Breast epithelium (tissue), 4 donors: Measurements from ENCODE around the gene NLRP1. TPM values are rescaled to one million over a fixed set of nuclear protein-coding genes. Genes with fewer than 3 reads are reported as not detected.

Experiments
- DNase-seq, 2 donors: peaks; one replicate each; pipeline ENCODE4 v3.0.0-alpha.2; 2019; ENCODE audit warnings: low spot score in 2 of 2
- H3K27ac ChIP-seq, 2 donors: fragments of 200-600 bp; sonication (generic) in 1 of 2; one replicate each; pipeline ENCODE4 v1.5.1; 2016 to 2019; ENCODE audit warnings: mild to moderate bottlenecking in 1 of 2
- H3K27me3 ChIP-seq, 2 donors: fragments of 200-600 bp; sonication (generic) in 1 of 2; one replicate each; pipeline versions ENCODE4 v1.5.1 to v1.6.0; 2017 to 2019; ENCODE audit warnings: control low read depth in 1 of 2, mild to moderate bottlenecking in 1 of 2
- H3K36me3 ChIP-seq: fragments of 200-600 bp; one replicate; pipeline ENCODE4 v1.5.1; 2019
- H3K4me1 ChIP-seq, 2 donors: fragments of 200-600 bp; sonication (generic); one replicate each; pipeline ENCODE4 v1.5.1; 2016 to 2019; ENCODE audit warnings: control low read depth in 1 of 2
- H3K4me3 ChIP-seq, 3 donors: fragments of 200-600 bp; sonication (generic); 1 replicate in 2 of 3; 2 replicates in 1 of 3; pipeline ENCODE4 v1.5.1; 2016 to 2019; ENCODE audit warnings: mild to moderate bottlenecking in 3 of 3, moderate library complexity in 2 of 3
- H3K9me3 ChIP-seq, 2 donors: fragments of 200-600 bp; sonication (generic) in 1 of 2; one replicate each; pipeline ENCODE4 v1.5.1; 2016 to 2019; ENCODE audit warnings: control low read depth in 1 of 2
- CTCF ChIP-seq, 3 donors: fragments of 450-650 bp; IDR thresholded peaks; one replicate each; pipeline ENCODE4 v1.5.1; 2016 to 2017; ENCODE audit warnings: antibody characterized with exemption in 3 of 3, mild to moderate bottlenecking in 3 of 3, moderate library complexity in 3 of 3
- POLR2A ChIP-seq: fragments of 450-650 bp; IDR thresholded peaks from one replicate; pipeline ENCODE4 v1.6.1; 2016; ENCODE audit warnings: antibody characterized with exemption, mild to moderate bottlenecking, moderate library complexity
- POLR2AphosphoS5 ChIP-seq, 3 donors: sonication (generic); formaldehyde crosslinking; IDR thresholded peaks; one replicate each; pipeline ENCODE4 v1.6.1; 2017; ENCODE audit warnings: antibody characterized with exemption in 3 of 3
- intact Hi-C: fragments of 100-400 bp; cut with DNase I; formaldehyde crosslinking; loops from one replicate; pipeline ENCODE4 v1.15.1; 2023; ENCODE audit warnings: low total_unique reads
- total RNA-seq, 3 donors: library from RNA; depleted of rRNA; stranded (reverse); fragments of >200 nt; gene quantifications; one replicate each; pipeline ENCODE4 v1.1.0, GENCODE V29; 2016

NLRP1 gene
- total RNA-seq, 3 donors from 2014 or later, result 27.4 to 35.1 (median 29.6) TPM

- Histone ChIP-seq H3K36me3 (peaks cover 16% of the 10 kb centered on the region), H3K4me3 (no peak overlapping the region), H3K27ac (no peak overlapping the region), H3K9me3 (no peaks in the 10 kb centered on the region), H3K27me3 (no peaks in the 10 kb centered on the region), H3K4me1 (no peaks in the 10 kb centered on the region)
- intact Hi-C loops, result no loop called here
- no peak for DNase-seq
- no peak for TF ChIP-seq POLR2A
- no peak for TF ChIP-seq POLR2AphosphoS5 (IDR thresholded peaks at IDR 0.05)
- TF ChIP-seq CTCF (IDR thresholded peaks at IDR 0.05), result no peak
Measured at GRCh38 chr17:5481451-5481850, 102.9 kb downstream of the NLRP1 start.

GRCh38 chr17:5480962-5481361 lies 103.3 kb downstream of the NLRP1 start:
- intact Hi-C loops, result no loop called here
- no peak for DNase-seq
- H3K9me3 ChIP-seq, result no peaks in the 10 kb centered on the region
- no peak for TF ChIP-seq POLR2A
- no peak for TF ChIP-seq CTCF (IDR thresholded peaks at IDR 0.05)
- TF ChIP-seq POLR2AphosphoS5 (IDR thresholded peaks at IDR 0.05), result no peak
- H3K27ac ChIP-seq, result no peak overlapping the region
- no peaks in the 10 kb centered on the region for H3K27me3 ChIP-seq
- no peaks in the 10 kb centered on the region for H3K4me1 ChIP-seq
- no peak overlapping the region for H3K4me3 ChIP-seq
- H3K36me3 ChIP-seq, result peaks cover 16% of the 10 kb centered on the region

GRCh38 chr17:5478992-5479391 lies 105.3 kb downstream of the NLRP1 start:
- no peaks in the 10 kb centered on the region for H3K27me3 ChIP-seq
- TF ChIP-seq CTCF (IDR thresholded peaks at IDR 0.05) (no peak), POLR2AphosphoS5 (IDR thresholded peaks at IDR 0.05) (no peak), POLR2A (no peak)
- H3K4me1 ChIP-seq, result no peaks in the 10 kb centered on the region
- no peak overlapping the region for H3K4me3 ChIP-seq
- H3K27ac ChIP-seq, result no peak overlapping the region
- H3K9me3 ChIP-seq, result no peaks in the 10 kb centered on the region
- peaks cover 16% of the 10 kb centered on the region for H3K36me3 ChIP-seq
- intact Hi-C loops, result no loop called here
- DNase-seq, result no peak

GRCh38 chr17:5473906-5474305 lies 110.4 kb downstream of the NLRP1 start:
- Histone ChIP-seq H3K4me3 (no peak overlapping the region), H3K27ac (no peak overlapping the region), H3K27me3 (no peaks in the 10 kb centered on the region), H3K4me1 (no peaks in the 10 kb centered on the region), H3K9me3 (no peaks in the 10 kb centered on the region), H3K36me3 (peaks cover 5% of the 10 kb centered on the region)
- TF ChIP-seq POLR2AphosphoS5 (IDR thresholded peaks at IDR 0.05) (no peak), POLR2A (no peak), CTCF (IDR thresholded peaks at IDR 0.05) (no peak)
- intact Hi-C loops, result no loop called here
- no peak for DNase-seq

- Histone ChIP-seq H3K4me3 (no peak overlapping the region), H3K36me3 (no peaks in the 10 kb centered on the region), H3K9me3 (no peaks in the 10 kb centered on the region), H3K27ac (no peak overlapping the region), H3K4me1 (peaks cover 0 to under 1% of the 10 kb centered on the region in 2 donors), H3K27me3 (no peaks in the 10 kb centered on the region)
- TF ChIP-seq CTCF (IDR thresholded peaks at IDR 0.05), result no peak
- TF ChIP-seq POLR2AphosphoS5 (IDR thresholded peaks at IDR 0.05), result no peak
- TF ChIP-seq POLR2A, result no peak
- no peak for DNase-seq
- intact Hi-C loops, result no loop called here
Measured at GRCh38 chr17:5472511-5472910, 111.8 kb downstream of the NLRP1 start.
